ENCODE results near the gene ACSM6. TPM values are rescaled to one million over a fixed set of nuclear protein-coding genes. Genes with fewer than 3 reads are reported as not detected.

The ACSM6 gene, protein sequence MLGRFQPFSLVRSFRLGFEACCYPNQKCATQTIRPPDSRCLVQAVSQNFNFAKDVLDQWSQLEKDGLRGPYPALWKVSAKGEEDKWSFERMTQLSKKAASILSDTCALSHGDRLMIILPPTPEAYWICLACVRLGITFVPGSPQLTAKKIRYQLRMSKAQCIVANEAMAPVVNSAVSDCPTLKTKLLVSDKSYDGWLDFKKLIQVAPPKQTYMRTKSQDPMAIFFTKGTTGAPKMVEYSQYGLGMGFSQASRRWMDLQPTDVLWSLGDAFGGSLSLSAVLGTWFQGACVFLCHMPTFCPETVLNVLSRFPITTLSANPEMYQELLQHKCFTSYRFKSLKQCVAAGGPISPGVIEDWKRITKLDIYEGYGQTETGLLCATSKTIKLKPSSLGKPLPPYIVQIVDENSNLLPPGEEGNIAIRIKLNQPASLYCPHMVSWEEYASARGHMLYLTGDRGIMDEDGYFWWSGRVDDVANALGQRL
- total RNA-seq (2021; fragmentation: NEBNext Ultra II Directional; extraction: Animal tissue kit (Norgen Biotek cat#: 25700)) (0.27 TPM in 1 of 2 replicates, not detected in the other), polyA plus RNA-seq (2011; rRNA removed) (0.30 and 0.33 TPM in 2 replicates), polyA minus RNA-seq (2011; rRNA and poly(A)+ RNA removed) (0.41 TPM in 1 of 2 replicates, not detected in the other)
- polyA plus RNA-seq (2011; cell fraction: cytosol; rRNA removed), result 0.28 TPM
- polyA plus RNA-seq (2011; cell fraction: nucleus; rRNA removed), result 0.34 TPM
- 0.11 to 0.14 TPM (median 0.13 TPM) in 3 of 4 replicates, not detected in the other for polyA plus RNA-seq (2012, experiment 1 of 2)
- not detected for polyA plus RNA-seq (2012, experiment 2 of 2)
- polyA plus RNA-seq (2013, experiment 1 of 2), result 0.20 TPM
- 0.18 TPM for polyA plus RNA-seq (2013, experiment 2 of 2)
- polyA minus RNA-seq (2011; cell fraction: cytosol; rRNA and poly(A)+ RNA removed), result not detected
- polyA minus RNA-seq (2011; cell fraction: nucleus; rRNA and poly(A)+ RNA removed), result not detected
- long read RNA-seq, experiment 1, result 0 reads
- long read RNA-seq, experiment 2, result 0 reads

DNA sequence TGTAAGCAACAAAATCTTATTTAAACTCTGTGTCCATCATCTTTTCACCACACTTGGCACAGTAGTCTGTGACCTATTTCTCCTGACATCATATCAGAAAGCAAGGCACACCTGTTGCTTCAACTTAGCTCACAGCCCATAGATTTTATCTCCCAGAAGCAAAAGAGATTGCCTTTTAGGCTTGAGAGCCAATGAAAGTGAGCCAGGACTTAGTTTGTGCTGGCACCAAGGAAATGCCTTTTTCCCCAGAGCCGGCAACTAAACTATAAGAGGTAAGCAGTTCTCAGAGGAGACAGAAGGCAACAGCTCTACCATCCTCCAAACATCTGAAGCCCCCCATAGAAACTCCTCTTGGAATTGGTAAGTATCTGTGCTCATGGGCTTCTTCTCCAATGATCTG is at the start of gene ACSM6:
ACSM6 (plus strand) TSS at position 295 of the 400 bp plus-strand sequence. CDS start 248 bp downstream, outside the sequence.
- Histone ChIP-seq H4K5ac (ENCODE audit: insufficient read length, low read depth, low read length) (no peak within 1 kb of the TSS), H2BK12ac (ENCODE audit: low read depth, low read length) (peak within 1 kb of the TSS; percentile 64; the same call in 1 of the 2 replicates), H3K4me1 (replicated peaks in 1 of 4; ENCODE audit: control insufficient read depth in 3 of 4, insufficient read depth in 4 of 4, low read length in 3 of 4) (peaks cover 2 to 9% (median 6%) of the 10 kb centered on the region in 4 experiments; a peak in 4 of 7 replicates), H4K20me1 (replicated peaks in 1 of 2; ENCODE audit: control insufficient read depth in 1 of 2, insufficient read depth in 2 of 2, low read length in 2 of 2) (no peaks in the 10 kb centered on the region), H2AFZ (ENCODE audit: low read length) (no peak within 1 kb of the TSS), H2BK20ac (ENCODE audit: low read length) (peak within 1 kb of the TSS; percentile 96), H3K4me2 (ENCODE audit: insufficient read depth in 1 of 2, low read depth in 2 of 2, low read length in 2 of 2) (no peak within 1 kb of the TSS), H3K9me3 (ENCODE audit: insufficient read depth in 2 of 2, low read depth in 1 of 2, low read length in 1 of 2) (no peaks in the 10 kb centered on the region), H3K4ac (replicated peaks; ENCODE audit: insufficient read length, low read depth, low read length) (no peak within 1 kb of the TSS), H3K36me3 (ENCODE audit: control insufficient read depth in 2 of 4, insufficient read depth in 4 of 4, low read length in 3 of 4) (no peaks in the 10 kb centered on the region), H2BK120ac (replicated peaks; ENCODE audit: low read depth, low read length) (peak within 1 kb of the TSS; percentile 43), H2AK5ac (ENCODE audit: low read depth, low read length) (no peak within 1 kb of the TSS), H3K23ac (ENCODE audit: insufficient read length) (no peak within 1 kb of the TSS), H3K9ac (replicated peaks in 1 of 4; ENCODE audit: extremely low read depth in 1 of 4, low read depth in 3 of 4, low read length in 3 of 4) (no peak within 1 kb of the TSS), H3K79me2 (ENCODE audit: control insufficient read depth in 1 of 2, insufficient read depth in 2 of 2, low read length in 2 of 2) (no peaks in the 10 kb centered on the region), H2BK15ac (ENCODE audit: low read length) (0 out of 2 replicates have a peak within 1 kb of the TSS, but pooled peaks have one; percentile 23), H4K91ac (replicated peaks; ENCODE audit: insufficient read length, low read length) (peak within 1 kb of the TSS; percentile 72), H3K27me3 (replicated peaks in 1 of 4; ENCODE audit: control insufficient read depth in 3 of 4, extremely low read depth in 1 of 4, insufficient read depth in 3 of 4, low read length in 3 of 4) (no peaks in the 10 kb centered on the region; a peak in 1 of 7 replicates), H3K18ac (ENCODE audit: extremely low read depth, low read length) (peak within 1 kb of the TSS; percentile 49), H3K23me2 (ENCODE audit: low read depth, low read length) (no peaks in the 10 kb centered on the region), H2BK5ac (ENCODE audit: low read depth, low read length) (no peak within 1 kb of the TSS), H3K4me3 (ENCODE audit: extremely low read depth in 1 of 4, insufficient read depth in 2 of 4, low read depth in 3 of 4, low read length in 4 of 4) (no peak within 1 kb of the TSS), H3K56ac (replicated peaks; ENCODE audit: insufficient read length, low read depth, low read length) (no peak within 1 kb of the TSS), H4K8ac (ENCODE audit: extremely low read depth, insufficient read depth, low read length) (no peak within 1 kb of the TSS), H3K27ac (ENCODE audit: low read depth, low read length) (no peak within 1 kb of the TSS), H3K14ac (ENCODE audit: insufficient read length) (no peak within 1 kb of the TSS), H3K79me1 (ENCODE audit: low read depth, low read length) (no peaks in the 10 kb centered on the region)
- 85% methylated on average over 1 of the region's 1 CpG; no CpG with 5 or more reads in 1 of the 2 experiments for WGBS, 2 experiments (ENCODE audit: extremely low coverage in 1 of 2, insufficient coverage in 1 of 2, insufficient read length in 1 of 2, insufficient replicate concordance in 2 of 2, low coverage in 1 of 2, low lambda C conversion rate in 2 of 2, missing lambda C conversion rate in 1 of 2)
- DNase-seq (ENCODE audit: low read depth in 1 of 2, low spot score in 2 of 2) (no peak), FAIRE-seq (no peak)
- ChIA-PET POLR2A (ENCODE audit: partially characterized antibody) (interaction anchor here (1.4 kb wide), 1 partner anchor 39 kb away, joined by 5 read pairs; no protein-coding TSS in a partner anchor), CTCF (ENCODE audit: partially characterized antibody) (interaction anchor here (0.6 to 2.2 kb wide), 4 partner anchors 18 to 61 kb away, joined by 3 to 13 read pairs (median 4); no protein-coding TSS in a partner anchor)
- TF ChIP-seq CTBP2 (IDR thresholded peaks at IDR 0.05; ENCODE audit: borderline replicate concordance, insufficient read depth, insufficient read length, low read length), result no peak
- TF ChIP-seq CREB1 (IDR thresholded peaks at IDR 0.05), result no peak
- TF ChIP-seq ZNF274 (IDR thresholded peaks at IDR 0.05; ENCODE audit: borderline replicate concordance, extremely low read depth, low read length), result no peak
- TF ChIP-seq, protein P1, sequence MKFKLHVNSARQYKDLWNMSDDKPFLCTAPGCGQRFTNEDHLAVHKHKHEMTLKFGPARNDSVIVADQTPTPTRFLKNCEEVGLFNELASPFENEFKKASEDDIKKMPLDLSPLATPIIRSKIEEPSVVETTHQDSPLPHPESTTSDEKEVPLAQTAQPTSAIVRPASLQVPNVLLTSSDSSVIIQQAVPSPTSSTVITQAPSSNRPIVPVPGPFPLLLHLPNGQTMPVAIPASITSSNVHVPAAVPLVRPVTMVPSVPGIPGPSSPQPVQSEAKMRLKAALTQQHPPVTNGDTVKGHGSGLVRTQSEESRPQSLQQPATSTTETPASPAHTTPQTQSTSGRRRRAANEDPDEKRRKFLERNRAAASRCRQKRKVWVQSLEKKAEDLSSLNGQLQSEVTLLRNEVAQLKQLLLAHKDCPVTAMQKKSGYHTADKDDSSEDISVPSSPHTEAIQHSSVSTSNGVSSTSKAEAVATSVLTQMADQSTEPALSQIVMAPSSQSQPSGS (IDR thresholded peaks at IDR 0.05; ENCODE audit: low read length), result no peak
- no peak for TF ChIP-seq JUN (IDR thresholded peaks at IDR 0.05; ENCODE audit: low read depth, low read length)
- TF ChIP-seq GABPA (IDR thresholded peaks at IDR 0.05; ENCODE audit: borderline replicate concordance, insufficient read depth, low read length), result no peak
- TF ChIP-seq POU5F1 (IDR thresholded peaks at IDR 0.05; ENCODE audit: low read depth, low read length), result no peak

Data from H1 (cell line).